OCI-LY7 (cell line): ENCODE results near the gene FERMT2.

Experiments
- EZH2phosphoT487 ChIP-seq: fragments of 200-600 bp; sonication (generic); IDR thresholded peaks from 2 replicates; pipeline ENCODE4 v1.6.1; 2018; ENCODE audit warnings: low read depth, borderline replicate concordance, mild to moderate bottlenecking, mixed run types, antibody characterized with exemption, low read length, moderate library complexity, mixed read lengths
- TF ChIP-seq, protein P1 (sequence below): fragments of 200-600 bp; sonication (generic); conservative IDR thresholded peaks from 2 replicates; pipeline ENCODE4 v1.5.1; 2014; ENCODE audit warnings: mild to moderate bottlenecking, antibody characterized with exemption, low read length, moderate library complexity, mixed read lengths

DNA sequence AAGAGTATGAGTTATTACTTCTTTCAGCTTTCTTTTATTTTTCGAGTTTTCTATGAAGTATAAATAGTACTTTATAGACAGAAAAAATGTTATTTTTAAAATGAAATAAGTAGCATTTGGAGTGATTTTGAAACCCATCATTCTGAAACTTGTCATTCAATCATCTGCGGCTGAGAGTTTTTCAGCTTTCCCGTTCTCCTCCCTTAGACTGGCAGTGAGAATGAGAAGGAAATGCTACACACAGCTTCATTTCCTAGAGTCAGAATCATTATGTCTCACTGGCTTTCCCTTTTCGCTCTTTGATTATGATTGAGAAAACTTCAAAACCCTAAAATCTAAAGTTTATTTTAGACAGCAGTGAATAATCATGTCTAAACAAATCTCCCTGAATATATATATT, 125.8 kb downstream of the FERMT2 start:
- TF ChIP-seq, protein P1, sequence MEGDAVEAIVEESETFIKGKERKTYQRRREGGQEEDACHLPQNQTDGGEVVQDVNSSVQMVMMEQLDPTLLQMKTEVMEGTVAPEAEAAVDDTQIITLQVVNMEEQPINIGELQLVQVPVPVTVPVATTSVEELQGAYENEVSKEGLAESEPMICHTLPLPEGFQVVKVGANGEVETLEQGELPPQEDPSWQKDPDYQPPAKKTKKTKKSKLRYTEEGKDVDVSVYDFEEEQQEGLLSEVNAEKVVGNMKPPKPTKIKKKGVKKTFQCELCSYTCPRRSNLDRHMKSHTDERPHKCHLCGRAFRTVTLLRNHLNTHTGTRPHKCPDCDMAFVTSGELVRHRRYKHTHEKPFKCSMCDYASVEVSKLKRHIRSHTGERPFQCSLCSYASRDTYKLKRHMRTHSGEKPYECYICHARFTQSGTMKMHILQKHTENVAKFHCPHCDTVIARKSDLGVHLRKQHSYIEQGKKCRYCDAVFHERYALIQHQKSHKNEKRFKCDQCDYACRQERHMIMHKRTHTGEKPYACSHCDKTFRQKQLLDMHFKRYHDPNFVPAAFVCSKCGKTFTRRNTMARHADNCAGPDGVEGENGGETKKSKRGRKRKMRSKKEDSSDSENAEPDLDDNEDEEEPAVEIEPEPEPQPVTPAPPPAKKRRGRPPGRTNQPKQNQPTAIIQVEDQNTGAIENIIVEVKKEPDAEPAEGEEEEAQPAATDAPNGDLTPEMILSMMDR = no peak
- TF ChIP-seq EZH2phosphoT487 = no peak
